Neural cell (in vitro differentiated cells): ENCODE results near the gene TK1. TPM values are rescaled to one million over a fixed set of nuclear protein-coding genes. Genes with fewer than 3 reads are reported as not detected.

ENCODE experiments used
- H2AFZ ChIP-seq: fragments of 200-600, 300-800 bp; sonication (generic), shearing (Covaris generic); 2 replicates; pipeline ENCODE4 v1.6.0; 2014; ENCODE audit warnings: low read depth, mild to moderate bottlenecking, antibody characterized with exemption, low read length, moderate library complexity
- H3F3A ChIP-seq: fragments of 200-600 bp; shearing (Covaris generic); 2 replicates; pipeline ENCODE4 v1.6.1; 2016; ENCODE audit warnings: mild to moderate bottlenecking, moderate library complexity, mixed read lengths, antibody characterized with exemption, low read length; ENCODE audit not compliant: insufficient read depth, poor library complexity, severe bottlenecking
- H3K27ac ChIP-seq: fragments of 200-600, 300-800 bp; sonication (generic), shearing (Covaris generic); 2 replicates; pipeline ENCODE4 v1.5.1; 2014; ENCODE audit warnings: mild to moderate bottlenecking, low read length, moderate library complexity
- H3K27me3 ChIP-seq: fragments of 300-800, 200-600 bp; sonication (generic), shearing (Covaris generic); 2 replicates; pipeline ENCODE4 v1.6.0; 2014; ENCODE audit warnings: mild to moderate bottlenecking, low read depth, low read length, moderate library complexity; ENCODE audit not compliant: insufficient read depth
- H3K36me3 ChIP-seq: fragments of 300-800, 200-600 bp; sonication (generic), shearing (Covaris generic); 2 replicates; pipeline ENCODE4 v1.5.1; 2014; ENCODE audit warnings: mild to moderate bottlenecking, antibody characterized with exemption, low read length, moderate library complexity; ENCODE audit not compliant: insufficient read depth
- H3K4me2 ChIP-seq: fragments of 300-800, 200-600 bp; sonication (generic), shearing (Covaris generic); 2 replicates; pipeline ENCODE4 v1.6.0; 2014; ENCODE audit warnings: mild to moderate bottlenecking, low read length
- H3K4me3 ChIP-seq: fragments of 300-800, 200-600 bp; sonication (generic), shearing (Covaris generic); 2 replicates; pipeline ENCODE4 v1.5.1; 2014; ENCODE audit warnings: mild to moderate bottlenecking, low read length, moderate library complexity
- H3K79me2 ChIP-seq: fragments of 200-600 bp; shearing (Covaris generic); replicated peaks from 2 replicates; pipeline ENCODE4 v1.6.0; 2014; ENCODE audit warnings: mild to moderate bottlenecking, low read length, moderate library complexity; ENCODE audit not compliant: insufficient read depth
- H3K9ac ChIP-seq: fragments of 300-800, 200-600 bp; sonication (generic), shearing (Covaris generic); 2 replicates; pipeline ENCODE4 v1.6.1; 2016; ENCODE audit warnings: mild to moderate bottlenecking, low read length, mixed read lengths
- H3K9me2 ChIP-seq: fragments of 200-600 bp; shearing (Covaris generic); 2 replicates; pipeline ENCODE4 v1.6.1; 2016; ENCODE audit warnings: mild to moderate bottlenecking, low read length, mixed read lengths; ENCODE audit not compliant: insufficient read depth
- H3K9me3 ChIP-seq: fragments of 200-600, 300-800 bp; sonication (generic), shearing (Covaris generic); 2 replicates; pipeline ENCODE4 v1.6.1; 2016; ENCODE audit warnings: mild to moderate bottlenecking, mixed run types, low read length, moderate library complexity, mixed read lengths
- H4K20me1 ChIP-seq: fragments of 200-600 bp; shearing (Covaris generic); 2 replicates; pipeline ENCODE4 v1.6.1; 2016; ENCODE audit warnings: mild to moderate bottlenecking, mixed run types; ENCODE audit not compliant: insufficient read depth
- EP300 ChIP-seq: fragments of 450-650 bp; conservative IDR thresholded peaks from 2 replicates; pipeline ENCODE4 v1.6.1; 2014; ENCODE audit warnings: antibody characterized with exemption, mild to moderate bottlenecking, moderate library complexity; ENCODE audit not compliant: poor library complexity, severe bottlenecking
- EZH2 ChIP-seq: fragments of 200-600, 300-800 bp; shearing (Covaris generic), sonication (generic); IDR thresholded peaks from 2 replicates; pipeline ENCODE4 v1.6.1; 2014; ENCODE audit warnings: antibody characterized with exemption, low read length, borderline replicate concordance, mild to moderate bottlenecking; ENCODE audit not compliant: insufficient read depth, poor library complexity, severe bottlenecking
- MXI1 ChIP-seq: fragments of 450-650 bp; conservative IDR thresholded peaks from 2 replicates; pipeline ENCODE4 v1.6.1; 2014; ENCODE audit warnings: antibody characterized with exemption, mild to moderate bottlenecking; ENCODE audit not compliant: poor library complexity, severe bottlenecking
- POLR2AphosphoS5 ChIP-seq: IDR thresholded peaks from 2 replicates; pipeline ENCODE4 v1.6.1; 2012
- RAD21 ChIP-seq: fragments of 450-650 bp; conservative IDR thresholded peaks from 2 replicates; pipeline ENCODE4 v1.6.1; 2014; ENCODE audit warnings: antibody characterized with exemption, mild to moderate bottlenecking, moderate library complexity
- SMC3 ChIP-seq: fragments of 450-650 bp; conservative IDR thresholded peaks from 2 replicates; pipeline ENCODE4 v1.6.1; 2014; ENCODE audit warnings: antibody characterized with exemption, mild to moderate bottlenecking, moderate library complexity; ENCODE audit not compliant: poor library complexity
- TAF1 ChIP-seq: IDR thresholded peaks from 2 replicates; pipeline ENCODE4 v1.6.1; 2012; ENCODE audit warnings: low read depth
- polyA plus RNA-seq: library from polyadenylated mRNA; depleted of rRNA; stranded (reverse); fragments of >200 nt; gene quantifications from 2 replicates; pipeline ENCODE4 v1.2.3, GENCODE V29; 2014
- TF ChIP-seq, protein P1 (sequence below): IDR thresholded peaks from 2 replicates; pipeline ENCODE4 v1.6.1; 2012; ENCODE audit warnings: borderline replicate concordance
- TF ChIP-seq, protein P2 (sequence below): fragments of 450-650 bp; IDR thresholded peaks from 2 replicates; pipeline ENCODE4 v1.5.1; 2014; ENCODE audit warnings: antibody characterized with exemption, mild to moderate bottlenecking, moderate library complexity; ENCODE audit not compliant: poor library complexity, severe bottlenecking

TK1 gene
- polyA plus RNA-seq, 1 donor from 2014 or later: 1.1 TPM

- H3K4me3 ChIP-seq: no peak overlapping the region
These were observed 43.6 kb upstream of the TK1 start for GRCh38 chr17:78230252-78230962.

DNA sequence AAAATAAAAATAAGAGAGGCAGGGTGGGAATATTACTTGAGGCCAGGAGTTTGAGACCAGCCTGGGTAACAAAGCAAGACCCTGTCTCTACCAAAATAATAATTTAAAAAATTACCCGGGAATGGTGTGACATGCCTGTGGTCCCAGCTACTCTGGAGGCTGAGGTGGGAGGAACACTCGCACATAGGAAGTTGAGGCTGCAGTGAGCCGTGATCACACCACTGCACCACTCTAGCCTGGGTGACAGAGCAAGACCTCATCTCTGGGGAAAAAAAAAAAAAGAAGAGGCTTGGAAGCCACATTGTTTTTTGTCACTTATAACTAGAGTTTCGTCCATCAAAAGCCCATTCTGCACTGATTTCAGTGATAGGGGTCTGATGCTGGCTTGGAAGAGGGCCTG lies 41.3 kb upstream of the TK1 start:
- H3K27me3 ChIP-seq: peaks cover 29% of the 10 kb centered on the region
- H3K4me3 ChIP-seq: no peak overlapping the region
- no peaks in the 10 kb centered on the region for H4K20me1 ChIP-seq
- H3K9ac ChIP-seq: no peak overlapping the region
- H3K36me3 ChIP-seq: no peaks in the 10 kb centered on the region
- no peaks in the 10 kb centered on the region for H3K9me3 ChIP-seq
- no peak overlapping the region for H2AFZ ChIP-seq
- no peaks in the 10 kb centered on the region for H3F3A ChIP-seq
- H3K27ac ChIP-seq: no peak overlapping the region
- no peak overlapping the region for H3K4me2 ChIP-seq
- TF ChIP-seq EZH2: no peak
- no peak for TF ChIP-seq SMC3
- no peak for TF ChIP-seq POLR2AphosphoS5
- no peaks in the 10 kb centered on the region for H3K9me2 ChIP-seq
- H3K79me2 ChIP-seq: no peaks in the 10 kb centered on the region

More at GRCh38 chr17:78230252-78230962, 43.6 kb upstream of the TK1 start:
- H3K9ac ChIP-seq: no peak overlapping the region
- H3K27ac ChIP-seq: no peak overlapping the region
- H3K9me2 ChIP-seq: no peaks in the 10 kb centered on the region
- TF ChIP-seq POLR2AphosphoS5 (no peak), MXI1 (no peak), RAD21 (no peak), EP300 (no peak), EZH2 (no peak), SMC3 (no peak), TAF1 (no peak)
- TF ChIP-seq, protein P1, sequence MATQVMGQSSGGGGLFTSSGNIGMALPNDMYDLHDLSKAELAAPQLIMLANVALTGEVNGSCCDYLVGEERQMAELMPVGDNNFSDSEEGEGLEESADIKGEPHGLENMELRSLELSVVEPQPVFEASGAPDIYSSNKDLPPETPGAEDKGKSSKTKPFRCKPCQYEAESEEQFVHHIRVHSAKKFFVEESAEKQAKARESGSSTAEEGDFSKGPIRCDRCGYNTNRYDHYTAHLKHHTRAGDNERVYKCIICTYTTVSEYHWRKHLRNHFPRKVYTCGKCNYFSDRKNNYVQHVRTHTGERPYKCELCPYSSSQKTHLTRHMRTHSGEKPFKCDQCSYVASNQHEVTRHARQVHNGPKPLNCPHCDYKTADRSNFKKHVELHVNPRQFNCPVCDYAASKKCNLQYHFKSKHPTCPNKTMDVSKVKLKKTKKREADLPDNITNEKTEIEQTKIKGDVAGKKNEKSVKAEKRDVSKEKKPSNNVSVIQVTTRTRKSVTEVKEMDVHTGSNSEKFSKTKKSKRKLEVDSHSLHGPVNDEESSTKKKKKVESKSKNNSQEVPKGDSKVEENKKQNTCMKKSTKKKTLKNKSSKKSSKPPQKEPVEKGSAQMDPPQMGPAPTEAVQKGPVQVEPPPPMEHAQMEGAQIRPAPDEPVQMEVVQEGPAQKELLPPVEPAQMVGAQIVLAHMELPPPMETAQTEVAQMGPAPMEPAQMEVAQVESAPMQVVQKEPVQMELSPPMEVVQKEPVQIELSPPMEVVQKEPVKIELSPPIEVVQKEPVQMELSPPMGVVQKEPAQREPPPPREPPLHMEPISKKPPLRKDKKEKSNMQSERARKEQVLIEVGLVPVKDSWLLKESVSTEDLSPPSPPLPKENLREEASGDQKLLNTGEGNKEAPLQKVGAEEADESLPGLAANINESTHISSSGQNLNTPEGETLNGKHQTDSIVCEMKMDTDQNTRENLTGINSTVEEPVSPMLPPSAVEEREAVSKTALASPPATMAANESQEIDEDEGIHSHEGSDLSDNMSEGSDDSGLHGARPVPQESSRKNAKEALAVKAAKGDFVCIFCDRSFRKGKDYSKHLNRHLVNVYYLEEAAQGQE: no peak
- TF ChIP-seq, protein P2, sequence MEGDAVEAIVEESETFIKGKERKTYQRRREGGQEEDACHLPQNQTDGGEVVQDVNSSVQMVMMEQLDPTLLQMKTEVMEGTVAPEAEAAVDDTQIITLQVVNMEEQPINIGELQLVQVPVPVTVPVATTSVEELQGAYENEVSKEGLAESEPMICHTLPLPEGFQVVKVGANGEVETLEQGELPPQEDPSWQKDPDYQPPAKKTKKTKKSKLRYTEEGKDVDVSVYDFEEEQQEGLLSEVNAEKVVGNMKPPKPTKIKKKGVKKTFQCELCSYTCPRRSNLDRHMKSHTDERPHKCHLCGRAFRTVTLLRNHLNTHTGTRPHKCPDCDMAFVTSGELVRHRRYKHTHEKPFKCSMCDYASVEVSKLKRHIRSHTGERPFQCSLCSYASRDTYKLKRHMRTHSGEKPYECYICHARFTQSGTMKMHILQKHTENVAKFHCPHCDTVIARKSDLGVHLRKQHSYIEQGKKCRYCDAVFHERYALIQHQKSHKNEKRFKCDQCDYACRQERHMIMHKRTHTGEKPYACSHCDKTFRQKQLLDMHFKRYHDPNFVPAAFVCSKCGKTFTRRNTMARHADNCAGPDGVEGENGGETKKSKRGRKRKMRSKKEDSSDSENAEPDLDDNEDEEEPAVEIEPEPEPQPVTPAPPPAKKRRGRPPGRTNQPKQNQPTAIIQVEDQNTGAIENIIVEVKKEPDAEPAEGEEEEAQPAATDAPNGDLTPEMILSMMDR: no peak
- no peaks in the 10 kb centered on the region for H3K36me3 ChIP-seq
- H3K9me3 ChIP-seq: no peaks in the 10 kb centered on the region
- no peaks in the 10 kb centered on the region for H3K79me2 ChIP-seq
- peaks cover 29% of the 10 kb centered on the region for H3K27me3 ChIP-seq
- no peak overlapping the region for H2AFZ ChIP-seq
- no peaks in the 10 kb centered on the region for H4K20me1 ChIP-seq
- no peaks in the 10 kb centered on the region for H3F3A ChIP-seq
- no peak overlapping the region for H3K4me2 ChIP-seq
